IPS DF 6.9 (cell line): ENCODE data around the gene TACR2.

Source experiments
- DNase-seq: peaks from one replicate; pipeline ENCODE4 v3.0.0-alpha.2; 2013; ENCODE audit warnings: low read depth, low spot score
- H3K27ac ChIP-seq: one replicate; pipeline ENCODE4 v1.5.1; 2013; ENCODE audit warnings: low read length, control low read depth
- H3K27me3 ChIP-seq: 2 replicates; pipeline ENCODE4 v1.6.1; 2013; ENCODE audit warnings: mild to moderate bottlenecking, low read length; ENCODE audit not compliant: control insufficient read depth, insufficient read depth
- H3K36me3 ChIP-seq: 2 replicates; pipeline ENCODE4 v1.6.1; 2013; ENCODE audit warnings: low read length; ENCODE audit not compliant: control insufficient read depth, insufficient read depth
- H3K4me1 ChIP-seq: 2 replicates; pipeline ENCODE4 v1.6.1; 2013; ENCODE audit warnings: low read length; ENCODE audit not compliant: control insufficient read depth, insufficient read depth
- H3K4me3 ChIP-seq: 2 replicates; pipeline ENCODE4 v1.5.1; 2013; ENCODE audit warnings: mild to moderate bottlenecking, low read length
- H3K9me3 ChIP-seq: 2 replicates; pipeline ENCODE4 v1.6.1; 2013; ENCODE audit warnings: low read length, inconsistent platforms; ENCODE audit not compliant: control insufficient read depth, insufficient read depth
- WGBS: extraction: QIAGEN DNeasy Blood & Tissue Kit; methylation state at CpG from one replicate; pipeline ENCODE4 v1.1.7; 2013; ENCODE audit warnings: mixed read lengths, missing lambda C conversion rate; ENCODE audit not compliant: insufficient read length, insufficient coverage; 5-methylcytosine and 5-hydroxymethylcytosine counted together

Gene TACR2

GRCh38 chr10:69435966-69436520, 19.3 kb upstream of the TACR2 start:
- no peaks in the 10 kb centered on the region for H3K4me1 ChIP-seq
- H3K4me3 ChIP-seq = no peak overlapping the region; the same call in 1 of the 2 replicates
- H3K27me3 ChIP-seq = no peaks in the 10 kb centered on the region
- no peak overlapping the region for H3K27ac ChIP-seq
- no peak for DNase-seq
- WGBS = no CpG with 5 or more reads among the region's 14 CpGs
- H3K9me3 ChIP-seq = no peaks in the 10 kb centered on the region
- no peaks in the 10 kb centered on the region for H3K36me3 ChIP-seq

DNA sequence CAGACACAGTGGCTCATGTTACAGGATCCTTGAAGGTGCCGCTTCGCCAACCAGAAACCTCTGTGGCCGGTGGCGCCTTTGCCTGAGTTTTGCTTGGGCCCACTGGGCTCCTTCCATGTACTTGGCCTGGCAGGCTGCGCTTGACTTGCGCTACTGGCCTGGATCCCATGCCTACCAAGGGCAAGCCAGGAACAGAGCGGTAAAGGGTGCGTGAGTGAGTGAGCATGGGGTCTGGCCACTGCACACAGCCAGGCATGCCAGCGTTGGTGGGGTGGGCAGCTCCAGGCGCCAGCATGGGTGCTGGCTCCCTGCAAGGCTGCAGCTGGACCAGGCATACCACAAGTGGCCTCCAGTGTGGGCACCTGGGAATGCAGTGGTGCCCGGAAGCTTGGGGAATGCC, 18.2 kb upstream of the TACR2 start:
- no peaks in the 10 kb centered on the region for H3K4me1 ChIP-seq
- DNase-seq = no peak
- H3K4me3 ChIP-seq = no peak overlapping the region
- H3K9me3 ChIP-seq = no peaks in the 10 kb centered on the region
- no peaks in the 10 kb centered on the region for H3K27me3 ChIP-seq
- WGBS = no CpG with 5 or more reads among the region's 11 CpGs
- H3K36me3 ChIP-seq = no peaks in the 10 kb centered on the region
- no peak overlapping the region for H3K27ac ChIP-seq

- WGBS = no CpG with 5 or more reads among the region's 2 CpGs
- Histone ChIP-seq H3K27me3 (no peaks in the 10 kb centered on the region), H3K4me3 (no peak overlapping the region), H3K27ac (no peak overlapping the region), H3K36me3 (no peaks in the 10 kb centered on the region), H3K9me3 (no peaks in the 10 kb centered on the region), H3K4me1 (no peaks in the 10 kb centered on the region)
- DNase-seq = no peak
These were observed 17.5 kb upstream of the TACR2 start for GRCh38 chr10:69434169-69434568.

DNA sequence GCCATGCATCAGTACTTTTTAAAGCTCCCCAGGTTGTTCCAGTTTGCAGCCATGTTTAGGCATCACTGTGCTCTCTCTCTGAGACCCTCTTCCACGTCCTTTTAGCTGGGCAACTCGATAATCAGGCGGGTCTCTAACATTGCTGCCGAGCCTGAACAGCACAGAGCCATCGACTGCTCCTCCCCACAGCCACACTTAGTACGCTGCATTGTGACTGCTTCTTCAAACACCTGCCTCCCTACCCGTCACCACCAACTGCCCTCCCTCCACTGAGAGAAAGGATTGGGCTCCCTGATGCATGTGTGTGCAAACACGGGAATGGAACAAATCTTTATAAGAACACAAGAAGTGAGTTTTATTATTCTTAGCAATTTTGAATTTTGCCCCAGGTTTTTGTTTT, 11.4 kb upstream of the TACR2 start:
- Histone ChIP-seq H3K27ac (no peak overlapping the region), H3K27me3 (no peaks in the 10 kb centered on the region), H3K4me1 (no peaks in the 10 kb centered on the region), H3K4me3 (no peak overlapping the region), H3K36me3 (no peaks in the 10 kb centered on the region), H3K9me3 (no peaks in the 10 kb centered on the region)
- DNase-seq = no peak
- WGBS = no CpG with 5 or more reads among the region's 8 CpGs

- H3K4me3 ChIP-seq = no peak overlapping the region
- DNase-seq = no peak
- no peaks in the 10 kb centered on the region for H3K27me3 ChIP-seq
- H3K9me3 ChIP-seq = no peaks in the 10 kb centered on the region
- WGBS = no CpG with 5 or more reads among the region's 4 CpGs
- H3K36me3 ChIP-seq = no peaks in the 10 kb centered on the region
- H3K4me1 ChIP-seq = no peaks in the 10 kb centered on the region
- H3K27ac ChIP-seq = no peak overlapping the region
These were observed 9.6 kb upstream of the TACR2 start for GRCh38 chr10:69426376-69426727.

DNA sequence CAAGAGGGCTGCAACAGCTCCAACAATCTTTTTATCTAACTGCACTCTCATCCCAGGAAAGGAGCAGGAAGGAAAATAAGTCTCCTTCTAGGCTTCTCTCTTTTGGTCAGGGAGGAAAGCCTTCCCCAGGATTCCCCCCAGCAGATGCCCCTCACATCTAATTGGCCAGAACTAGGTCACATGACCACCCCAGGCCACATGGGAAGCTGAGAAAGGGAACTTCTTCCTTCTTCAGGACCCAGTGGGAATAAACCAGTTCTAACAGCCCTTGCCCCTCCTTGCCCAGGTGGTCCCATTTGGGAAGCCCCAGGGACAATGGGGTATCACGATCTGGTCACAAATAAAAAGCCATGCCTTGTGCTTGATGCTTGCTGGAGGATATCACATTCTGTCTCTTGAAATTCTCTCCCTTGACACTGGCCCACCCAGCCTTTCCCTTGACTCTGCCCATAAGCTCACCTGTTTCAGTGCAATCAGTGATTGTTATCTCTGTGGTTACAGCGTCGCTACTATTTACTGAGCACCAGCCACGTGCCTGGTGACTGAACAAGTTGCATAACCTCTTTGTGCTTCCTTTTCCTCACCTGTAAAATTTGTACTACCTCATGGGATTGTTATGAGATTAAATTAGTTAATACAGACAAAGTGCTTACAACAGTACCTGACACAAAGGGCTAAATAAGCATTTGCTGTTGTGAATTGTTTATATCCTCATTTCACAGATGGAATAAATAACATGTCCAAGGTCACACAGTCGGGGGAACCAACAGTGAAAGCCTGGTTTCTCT, 9.0 kb upstream of the TACR2 start:
- no peaks in the 10 kb centered on the region for H3K9me3 ChIP-seq
- H3K27ac ChIP-seq = no peak overlapping the region
- no peaks in the 10 kb centered on the region for H3K27me3 ChIP-seq
- no peaks in the 10 kb centered on the region for H3K36me3 ChIP-seq
- WGBS = no CpG with 5 or more reads among the region's 5 CpGs
- DNase-seq = no peak
- H3K4me1 ChIP-seq = no peaks in the 10 kb centered on the region
- H3K4me3 ChIP-seq = no peak overlapping the region

- no peaks in the 10 kb centered on the region for H3K4me1 ChIP-seq
- H3K27ac ChIP-seq = no peak overlapping the region
- no peaks in the 10 kb centered on the region for H3K36me3 ChIP-seq
- no peaks in the 10 kb centered on the region for H3K9me3 ChIP-seq
- no CpG with 5 or more reads among the region's 2 CpGs for WGBS
- H3K27me3 ChIP-seq = no peaks in the 10 kb centered on the region
- DNase-seq = no peak
- H3K4me3 ChIP-seq = no peak overlapping the region
These were observed 8.3 kb upstream of the TACR2 start for GRCh38 chr10:69425041-69425440.

GRCh38 chr10:69422676-69423075, 6.0 kb upstream of the TACR2 start:
- Histone ChIP-seq H3K4me1 (no peaks in the 10 kb centered on the region), H3K9me3 (no peaks in the 10 kb centered on the region), H3K36me3 (no peaks in the 10 kb centered on the region), H3K4me3 (no peak overlapping the region), H3K27ac (no peak overlapping the region), H3K27me3 (no peaks in the 10 kb centered on the region)
- no CpG with 5 or more reads among the region's 4 CpGs for WGBS
- DNase-seq = no peak

- no peaks in the 10 kb centered on the region for H3K4me1 ChIP-seq
- no CpG with 5 or more reads among the region's 13 CpGs for WGBS
- H3K36me3 ChIP-seq = no peaks in the 10 kb centered on the region
- H3K27ac ChIP-seq = no peak overlapping the region
- no peaks in the 10 kb centered on the region for H3K27me3 ChIP-seq
- no peak for DNase-seq
- H3K9me3 ChIP-seq = no peaks in the 10 kb centered on the region
- H3K4me3 ChIP-seq = no peak overlapping the region
These were observed 5.0 kb upstream of the TACR2 start for GRCh38 chr10:69421611-69422308.

- H3K36me3 ChIP-seq = no peaks in the 10 kb centered on the region
- H3K4me1 ChIP-seq = no peaks in the 10 kb centered on the region
- no peaks in the 10 kb centered on the region for H3K9me3 ChIP-seq
- H3K27me3 ChIP-seq = no peaks in the 10 kb centered on the region
- no CpG with 5 or more reads among the region's 11 CpGs for WGBS
- H3K27ac ChIP-seq = no peak overlapping the region
- H3K4me3 ChIP-seq = no peak overlapping the region
- DNase-seq = no peak
These were observed 3.0 kb upstream of the TACR2 start for GRCh38 chr10:69419744-69420126.
